Left ventricle myocardium inferior (tissue), 1 donor: Measurements from ENCODE around the gene LHFPL4. TPM values are rescaled to one million over a fixed set of nuclear protein-coding genes. Genes with fewer than 3 reads are reported as not detected.
"Not testable (repeated sequence)": the region's sequence is repeated elsewhere in the genome, so short reads cannot be mapped to it uniquely, and the experiment has no call there.

Experiments
- DNase-seq: peaks from one replicate; pipeline ENCODE4 v3.0.0-alpha.2; 2020
- H3K27ac ChIP-seq: fragments of 200-600 bp; replicated peaks from 2 replicates; pipeline ENCODE4 v1.8.0; 2021
- H3K27me3 ChIP-seq: fragments of 200-600 bp; 2 replicates; pipeline ENCODE4 v1.8.0; 2021; ENCODE audit warnings: low read depth
- H3K36me3 ChIP-seq: fragments of 200-600 bp; 2 replicates; pipeline ENCODE4 v1.8.0; 2021
- H3K4me1 ChIP-seq: fragments of 200-600 bp; 2 replicates; pipeline ENCODE4 v1.8.0; 2021
- H3K4me3 ChIP-seq: fragments of 200-600 bp; 2 replicates; pipeline ENCODE4 v1.8.0; 2021; ENCODE audit warnings: mild to moderate bottlenecking, moderate library complexity
- H3K9me3 ChIP-seq: fragments of 200-600 bp; replicated peaks from 2 replicates; pipeline ENCODE4 v1.8.0; 2021
- CTCF ChIP-seq: fragments of 200-600 bp; IDR thresholded peaks from 2 replicates; pipeline ENCODE4 v1.8.0; 2021; ENCODE audit warnings: antibody characterized with exemption, mild to moderate bottlenecking, borderline replicate concordance
- intact Hi-C: fragments of 100-400 bp; cut with micrococcal nuclease; formaldehyde crosslinking; loops from one replicate; pipeline ENCODE4 v1.11.0; 2022
- total RNA-seq: library from RNA; stranded (reverse); fragmentation: NEBNext Ultra II Directional; extraction: Animal tissue kit (Norgen Biotek cat#: 25700); gene quantifications from one replicate; pipeline ENCODE4 v1.2.1, GENCODE V29; 2021
- donor health status: DM: no; HTN: yes; CAD: no; lungs with severe emphysema.

LHFPL4 gene
- total RNA-seq, 1 donor from 2014 or later, result not detected

- intact Hi-C loops, result no loop called here
- no peak overlapping the region for H3K27ac ChIP-seq
- H3K27me3 ChIP-seq, result peaks cover 13% of the 10 kb centered on the region
- H3K4me3 ChIP-seq, result no peak overlapping the region
- peaks cover 8% of the 10 kb centered on the region for H3K9me3 ChIP-seq
- H3K36me3 ChIP-seq, result no peaks in the 10 kb centered on the region
- no peak for DNase-seq
- peaks cover 4% of the 10 kb centered on the region for H3K4me1 ChIP-seq
- no peak for TF ChIP-seq CTCF
Observed at GRCh38 chr3:9595877-9596276, 42.3 kb upstream of the LHFPL4 start.

- DNase-seq, result not testable (repeated sequence)
Observed at GRCh38 chr3:9591781-9592180, 38.2 kb upstream of the LHFPL4 start.

GRCh38 chr3:9590282-9590791 is 36.7 kb upstream of the LHFPL4 start:
- no peak overlapping the region for H3K4me3 ChIP-seq
- no peak for TF ChIP-seq CTCF
- DNase-seq, result no peak
- intact Hi-C loops, result no loop called here
- H3K4me1 ChIP-seq, result no peaks in the 10 kb centered on the region
- H3K27ac ChIP-seq, result no peak overlapping the region
- H3K27me3 ChIP-seq, result no peaks in the 10 kb centered on the region
- no peaks in the 10 kb centered on the region for H3K9me3 ChIP-seq
- H3K36me3 ChIP-seq, result no peaks in the 10 kb centered on the region

More at GRCh38 chr3:9591781-9592180, 38.2 kb upstream of the LHFPL4 start:
- H3K36me3 ChIP-seq, H3K9me3 ChIP-seq, intact Hi-C loops, H3K4me1 ChIP-seq, H3K27me3 ChIP-seq, H3K4me3 ChIP-seq, H3K27ac ChIP-seq: not testable (repeated sequence)

GRCh38 chr3:9583792-9584191 is 30.2 kb upstream of the LHFPL4 start:
- TF ChIP-seq CTCF, result no peak
- no peak overlapping the region for H3K4me3 ChIP-seq
- H3K9me3 ChIP-seq, result peaks cover 16% of the 10 kb centered on the region
- H3K36me3 ChIP-seq, result no peaks in the 10 kb centered on the region
- H3K4me1 ChIP-seq, result no peaks in the 10 kb centered on the region
- no peak overlapping the region for H3K27ac ChIP-seq
- DNase-seq, result no peak
- no peaks in the 10 kb centered on the region for H3K27me3 ChIP-seq
- intact Hi-C loops, result no loop called here

- TF ChIP-seq CTCF, result no peak
- Histone ChIP-seq H3K36me3 (no peaks in the 10 kb centered on the region), H3K4me3 (no peak overlapping the region), H3K27me3 (no peaks in the 10 kb centered on the region), H3K27ac (no peak overlapping the region), H3K4me1 (no peaks in the 10 kb centered on the region), H3K9me3 (peaks cover 16% of the 10 kb centered on the region)
- intact Hi-C loops, result no loop called here
- DNase-seq, result no peak
Observed at GRCh38 chr3:9583371-9583770, 29.7 kb upstream of the LHFPL4 start.

- Histone ChIP-seq H3K4me1 (no peaks in the 10 kb centered on the region), H3K4me3 (no peak overlapping the region), H3K27me3 (no peaks in the 10 kb centered on the region), H3K36me3 (no peaks in the 10 kb centered on the region), H3K27ac (no peak overlapping the region), H3K9me3 (peaks cover 16% of the 10 kb centered on the region)
- intact Hi-C loops, result no loop called here
- no peak for DNase-seq
- TF ChIP-seq CTCF, result no peak
Observed at GRCh38 chr3:9582332-9582731, 28.7 kb upstream of the LHFPL4 start.
